Body of pancreas (tissue), 4 donors: ENCODE measurements around the gene FRMD5. TPM values are rescaled to one million over a fixed set of nuclear protein-coding genes. Genes with fewer than 3 reads are reported as not detected.

ENCODE experiments used
- ATAC-seq: fragments of 150-250 bp; one replicate; pipeline ENCODE4 v1.9.1; 2016
- DNase-seq, 4 donors: peaks; one replicate each; pipeline ENCODE4 v3.0.0-alpha.2; 2019
- H3K27ac ChIP-seq, 4 donors: fragments of 200-600 bp; sonication (generic); 1 replicate in 3 of 4; 2 replicates in 1 of 4; pipeline versions ENCODE4 v1.5.1 to v1.6.1; 2016 to 2019; ENCODE audit warnings: mild to moderate bottlenecking in 1 of 4, mixed read lengths in 1 of 4, moderate library complexity in 1 of 4
- H3K27me3 ChIP-seq, 2 donors: fragments of 200-600 bp; sonication (generic); one replicate each; pipeline ENCODE4 v1.6.0; 2016; ENCODE audit warnings: mild to moderate bottlenecking in 1 of 2
- H3K36me3 ChIP-seq, 2 donors: fragments of 200-600 bp; sonication (generic); replicated peaks in 1 of 2; 2 replicates each; pipeline ENCODE4 v1.5.1; 2016; ENCODE audit warnings: low read depth in 2 of 2; ENCODE audit not compliant: insufficient read depth in 1 of 2
- H3K4me1 ChIP-seq: fragments of 200-600 bp; sonication (generic); one replicate; pipeline ENCODE4 v1.6.0; 2016
- H3K4me3 ChIP-seq, 2 donors: fragments of 200-600 bp; sonication (generic); 1 replicate in 1 of 2; 2 replicates in 1 of 2; pipeline ENCODE4 v1.5.1; 2016 to 2019
- H3K9me3 ChIP-seq, 3 donors: fragments of 200-600 bp; sonication (generic); 1 replicate in 2 of 3; 2 replicates in 1 of 3; pipeline ENCODE4 v1.5.1; 2016
- POLR2A ChIP-seq, 3 donors: fragments of 450-650 bp; IDR thresholded peaks; one replicate each; pipeline ENCODE4 v1.6.1; 2016; ENCODE audit warnings: antibody characterized with exemption in 3 of 3, mild to moderate bottlenecking in 2 of 3
- WGBS, 2 donors: methylation state at CpG; one replicate each; pipeline ENCODE4 v1.1.5; 2017; 5-methylcytosine and 5-hydroxymethylcytosine counted together
- intact Hi-C: fragments of 100-400 bp; cut with DNase I; formaldehyde crosslinking; loops from one replicate; pipeline ENCODE4 v1.15.1; 2023
- total RNA-seq, 2 donors: library from RNA; depleted of rRNA; stranded (reverse); fragments of >200 nt; gene quantifications; one replicate each; pipeline ENCODE4 v1.1.0, GENCODE V29; 2016
- TF ChIP-seq, protein P1 (sequence below), 7 experiments: fragments of 450-650 bp in 4 of 7; fragments of 200-600 bp in 3 of 7; sonication (generic) in 3 of 7; IDR thresholded peaks; one replicate each; pipeline ENCODE4 v1.5.1; 2016 to 2019; ENCODE audit warnings: antibody characterized with exemption in 7 of 7

FRMD5 gene
- total RNA-seq, 2 donors from 2014 or later, result 1.3 TPM; not detected in 1

DNA sequence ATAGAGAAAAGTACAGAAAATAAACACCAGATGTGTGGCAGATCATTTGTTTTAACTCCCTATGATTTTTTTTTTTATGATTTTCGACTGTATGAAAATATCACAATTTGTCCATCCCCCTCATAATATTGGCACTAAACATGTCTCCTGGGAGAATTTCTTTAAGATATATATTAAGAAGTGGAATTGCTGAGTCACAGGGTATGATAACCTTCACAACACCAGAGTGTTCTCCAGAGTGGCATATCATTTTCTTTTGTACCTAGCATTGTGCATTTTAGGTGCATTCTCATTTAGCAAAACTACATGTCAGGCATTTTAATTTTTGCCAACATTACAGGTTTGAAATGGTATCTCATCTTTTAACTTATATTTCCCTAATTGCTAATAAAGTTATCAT is 170.9 kb downstream of the FRMD5 start:
- WGBS, 2 donors, result 38 to 49% methylated on average over 1 of the region's 1 CpG
- H3K27me3 ChIP-seq, result no peaks in the 10 kb centered on the region
- no peaks in the 10 kb centered on the region for H3K4me1 ChIP-seq
- TF ChIP-seq, protein P1, sequence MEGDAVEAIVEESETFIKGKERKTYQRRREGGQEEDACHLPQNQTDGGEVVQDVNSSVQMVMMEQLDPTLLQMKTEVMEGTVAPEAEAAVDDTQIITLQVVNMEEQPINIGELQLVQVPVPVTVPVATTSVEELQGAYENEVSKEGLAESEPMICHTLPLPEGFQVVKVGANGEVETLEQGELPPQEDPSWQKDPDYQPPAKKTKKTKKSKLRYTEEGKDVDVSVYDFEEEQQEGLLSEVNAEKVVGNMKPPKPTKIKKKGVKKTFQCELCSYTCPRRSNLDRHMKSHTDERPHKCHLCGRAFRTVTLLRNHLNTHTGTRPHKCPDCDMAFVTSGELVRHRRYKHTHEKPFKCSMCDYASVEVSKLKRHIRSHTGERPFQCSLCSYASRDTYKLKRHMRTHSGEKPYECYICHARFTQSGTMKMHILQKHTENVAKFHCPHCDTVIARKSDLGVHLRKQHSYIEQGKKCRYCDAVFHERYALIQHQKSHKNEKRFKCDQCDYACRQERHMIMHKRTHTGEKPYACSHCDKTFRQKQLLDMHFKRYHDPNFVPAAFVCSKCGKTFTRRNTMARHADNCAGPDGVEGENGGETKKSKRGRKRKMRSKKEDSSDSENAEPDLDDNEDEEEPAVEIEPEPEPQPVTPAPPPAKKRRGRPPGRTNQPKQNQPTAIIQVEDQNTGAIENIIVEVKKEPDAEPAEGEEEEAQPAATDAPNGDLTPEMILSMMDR (IDR thresholded peaks at IDR 0.05), result no peak
- TF ChIP-seq POLR2A (IDR thresholded peaks at IDR 0.05), result no peak
- DNase-seq (no peak), ATAC-seq (no peak)
- no peaks in the 10 kb centered on the region for H3K9me3 ChIP-seq
- H3K4me3 ChIP-seq, result no peak overlapping the region
- H3K27ac ChIP-seq, result no peak overlapping the region
- no peaks in the 10 kb centered on the region for H3K36me3 ChIP-seq
- intact Hi-C loops, result no loop called here

DNA sequence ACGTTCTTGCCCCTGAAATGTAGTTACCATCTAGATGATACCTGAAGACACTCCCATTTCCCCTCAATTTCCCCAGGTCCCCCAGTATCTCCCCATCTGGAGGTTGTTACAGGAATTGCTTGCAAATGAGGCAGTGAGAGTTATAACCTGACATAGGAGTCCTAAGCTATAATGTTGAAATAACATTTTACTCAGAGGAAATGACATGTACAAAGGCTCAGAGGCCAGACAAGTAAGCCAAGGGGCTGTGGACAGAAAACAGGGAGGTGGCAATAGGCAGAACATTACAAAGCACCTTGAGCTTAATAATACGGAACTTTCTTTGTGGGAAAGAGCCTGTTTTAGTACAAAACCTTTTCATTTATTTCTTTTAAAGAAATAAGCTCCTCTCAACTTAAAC is 171.9 kb downstream of the FRMD5 start:
- H3K9me3 ChIP-seq, result no peaks in the 10 kb centered on the region
- intact Hi-C loops, result no loop called here
- 79 to 84% methylated on average over 2 of the region's 2 CpGs for WGBS, 2 donors
- H3K4me1 ChIP-seq, result no peaks in the 10 kb centered on the region
- no peak overlapping the region for H3K4me3 ChIP-seq
- no peaks in the 10 kb centered on the region for H3K27me3 ChIP-seq
- ATAC-seq, result no peak
- TF ChIP-seq, protein P1 (IDR thresholded peaks at IDR 0.05), result no peak
- TF ChIP-seq POLR2A (IDR thresholded peaks at IDR 0.05), result no peak
- no peak for DNase-seq
- H3K27ac ChIP-seq, result no peak overlapping the region
- no peaks in the 10 kb centered on the region for H3K36me3 ChIP-seq

DNA sequence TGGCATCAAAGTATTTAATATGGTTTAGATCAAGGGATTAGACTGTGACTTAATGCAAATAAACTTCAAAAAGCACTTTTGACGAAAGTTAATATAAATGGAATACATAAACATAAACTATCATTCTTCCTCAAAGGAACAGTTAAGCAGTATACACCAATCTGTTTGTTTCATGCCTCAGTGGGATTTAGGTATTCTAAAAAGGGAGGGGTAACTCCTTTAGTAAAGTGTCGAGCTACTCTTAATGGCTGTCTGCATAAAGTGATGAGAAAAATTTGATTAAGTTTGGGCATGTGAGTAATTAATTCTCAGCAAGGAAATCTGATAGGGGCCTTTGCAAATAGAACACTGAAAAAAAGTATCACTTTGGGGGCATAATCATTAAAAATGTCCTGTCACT is 176.9 kb downstream of the FRMD5 start:
- H3K27ac ChIP-seq, result no peak overlapping the region
- no peaks in the 10 kb centered on the region for H3K9me3 ChIP-seq
- no peaks in the 10 kb centered on the region for H3K36me3 ChIP-seq
- ATAC-seq (no peak), DNase-seq (no peak)
- no peaks in the 10 kb centered on the region for H3K4me1 ChIP-seq
- no peak overlapping the region for H3K4me3 ChIP-seq
- 60 to 75% methylated on average over 2 of the region's 2 CpGs for whole genome bisulfite sequencing, 2 donors
- intact Hi-C loops, result no loop called here
- TF ChIP-seq, protein P1 (IDR thresholded peaks at IDR 0.05), result no peak
- no peak for TF ChIP-seq POLR2A (IDR thresholded peaks at IDR 0.05)
- no peaks in the 10 kb centered on the region for H3K27me3 ChIP-seq

DNA sequence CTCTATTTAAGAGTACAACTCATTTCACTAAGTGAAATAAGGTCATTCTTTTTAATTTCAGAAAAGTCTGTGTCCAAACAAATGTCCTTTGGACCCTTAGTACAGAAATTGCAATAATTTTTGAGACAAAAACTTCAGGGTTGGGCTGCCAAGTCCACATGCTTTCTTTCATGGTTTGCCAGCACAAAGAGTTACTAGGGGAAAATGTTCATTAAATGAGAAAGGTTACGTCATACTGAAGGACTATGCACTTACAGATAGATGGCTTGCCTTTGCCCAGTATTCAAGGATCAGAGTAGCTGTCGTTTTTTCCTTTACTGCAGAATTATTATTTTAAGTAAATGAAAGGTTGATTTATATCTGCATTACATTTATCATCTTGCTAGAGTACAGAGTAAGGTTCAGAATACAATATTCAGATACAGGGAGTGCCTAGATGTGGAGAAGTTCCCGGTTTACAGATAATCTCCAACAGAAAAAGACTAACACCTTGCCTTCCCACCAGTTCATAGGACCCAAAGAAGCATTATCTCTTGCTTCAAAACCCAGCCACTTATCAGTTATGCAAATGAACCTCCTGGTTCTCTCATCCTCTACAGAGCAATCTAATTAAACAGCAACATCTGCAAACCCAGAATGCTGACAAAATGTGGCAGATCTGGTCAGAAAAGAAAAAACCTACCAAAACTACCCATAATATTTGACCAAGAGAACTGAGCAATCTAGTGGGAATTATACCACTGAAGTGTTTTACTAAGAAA is 179.3 kb downstream of the FRMD5 start:
- TF ChIP-seq POLR2A (IDR thresholded peaks at IDR 0.05), result no peak
- TF ChIP-seq, protein P1 (IDR thresholded peaks at IDR 0.05), result no peak

More for the DNA sequence above, 179.3 kb downstream of the FRMD5 start:
- no peaks in the 10 kb centered on the region for H3K36me3 ChIP-seq
- H3K27me3 ChIP-seq, result no peaks in the 10 kb centered on the region
- H3K9me3 ChIP-seq, result no peaks in the 10 kb centered on the region
- no peaks in the 10 kb centered on the region for H3K4me1 ChIP-seq
- ATAC-seq (no peak), DNase-seq (no peak)
- intact Hi-C loops, result no loop called here
- no peak overlapping the region for H3K27ac ChIP-seq
- 58 to 67% methylated on average over 3 of the region's 3 CpGs for WGBS, 2 donors
- no peak overlapping the region for H3K4me3 ChIP-seq
